GM18499 (cell line): ENCODE results near the gene TJP2.
"Not testable (repeated sequence)": the region's sequence is repeated elsewhere in the genome, so short reads cannot be mapped to it uniquely, and the experiment has no call there.

Experiments
- ATAC-seq: cut with Tn5 transposase; IDR thresholded peaks from one replicate; pipeline ENCODE4 v1.9.1; 2021; ENCODE audit warnings: moderate number of reproducible peaks; ENCODE audit not compliant: insufficient read depth, unreplicated experiment

TJP2 gene

DNA sequence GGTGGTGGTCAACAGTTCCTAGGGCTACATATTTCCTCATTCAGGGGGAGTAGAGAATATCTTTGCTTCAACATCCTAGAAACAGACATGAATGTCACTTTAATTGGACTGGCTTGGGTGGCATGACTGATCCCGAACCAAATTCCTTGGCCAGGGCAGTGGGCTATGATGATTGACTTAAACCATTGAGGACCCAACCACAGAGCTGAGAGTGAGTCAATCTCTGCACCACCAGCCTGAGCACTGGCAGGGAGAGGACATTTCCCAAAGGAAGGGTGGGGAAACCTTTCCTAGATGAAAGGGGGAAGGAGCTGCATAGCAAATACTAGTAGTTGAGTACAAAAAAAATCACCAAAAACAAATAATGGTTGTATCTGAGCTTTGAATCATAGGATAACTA, 98.1 kb downstream of the TJP2 start:
- ATAC-seq: no peak

DNA sequence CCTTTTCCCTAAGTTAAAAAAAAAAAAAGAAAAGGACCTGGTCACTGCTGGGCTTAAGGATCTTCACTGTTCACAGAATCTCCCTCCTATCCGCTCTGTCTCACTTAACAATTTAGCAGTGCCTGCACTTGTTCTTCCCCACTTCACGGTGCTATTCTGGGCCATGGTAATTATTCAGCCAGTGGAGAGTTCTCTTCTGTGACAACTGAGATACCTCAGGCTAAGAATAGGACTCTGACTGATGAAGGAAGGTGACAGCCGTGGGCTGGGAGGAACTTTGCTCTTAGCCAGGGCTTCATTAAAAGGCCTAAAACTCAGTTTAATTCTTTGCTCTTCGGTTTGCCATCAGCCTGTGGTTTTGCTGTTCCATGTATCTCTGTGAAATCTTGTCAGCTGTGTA, 99.1 kb downstream of the TJP2 start:
- ATAC-seq: no peak

DNA sequence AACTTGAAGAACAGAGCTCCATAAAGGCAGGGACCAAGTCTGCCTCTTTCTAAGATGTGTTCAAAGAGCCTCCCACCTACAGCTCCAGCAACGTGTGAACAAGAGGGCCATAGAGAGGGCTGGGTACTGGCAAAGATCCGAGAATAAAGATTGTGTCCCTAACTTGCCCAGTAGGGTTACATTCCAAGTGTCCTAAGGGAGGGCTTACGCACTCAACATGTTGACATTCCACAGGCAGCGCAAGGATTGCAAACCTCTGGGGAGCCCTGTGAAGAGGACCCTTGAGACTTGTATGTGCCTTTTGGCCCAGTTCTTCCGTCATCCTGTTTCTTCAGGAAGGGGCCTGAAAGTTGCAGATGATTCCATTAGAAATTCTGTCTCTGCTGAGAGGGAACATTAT, 102.7 kb downstream of the TJP2 start:
- no peak for ATAC-seq

DNA sequence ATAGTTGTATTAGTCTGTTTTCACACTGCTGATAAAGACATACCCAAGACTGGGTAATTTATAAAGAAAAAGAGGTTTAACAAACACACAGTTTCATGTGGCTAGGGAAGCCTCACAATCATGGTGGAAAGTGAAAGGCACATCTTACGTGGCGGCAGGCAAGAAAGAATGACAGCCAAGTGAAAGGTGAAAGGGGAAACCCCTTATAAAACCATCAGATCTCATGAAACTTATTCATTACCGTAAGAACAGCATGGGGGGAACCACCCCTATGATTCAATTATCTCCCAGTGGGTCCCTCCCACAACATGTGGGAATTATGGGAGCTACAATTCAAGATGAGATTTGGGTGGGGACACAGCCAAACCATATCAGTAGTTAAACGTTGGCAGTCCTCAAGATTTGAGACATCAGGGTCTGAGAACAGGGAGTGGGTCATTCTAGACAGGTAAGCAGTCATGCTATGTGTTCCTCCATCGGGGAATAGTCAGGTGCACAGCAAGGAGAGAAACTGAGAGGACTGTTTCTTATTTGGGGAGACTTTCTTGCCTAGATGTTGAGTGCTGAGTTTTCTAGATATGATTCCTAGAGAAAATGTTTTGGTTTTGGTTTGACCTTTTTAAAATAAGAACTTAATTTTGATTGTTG, 105.1 kb downstream of the TJP2 start:
- ATAC-seq: peak; percentile 78

DNA sequence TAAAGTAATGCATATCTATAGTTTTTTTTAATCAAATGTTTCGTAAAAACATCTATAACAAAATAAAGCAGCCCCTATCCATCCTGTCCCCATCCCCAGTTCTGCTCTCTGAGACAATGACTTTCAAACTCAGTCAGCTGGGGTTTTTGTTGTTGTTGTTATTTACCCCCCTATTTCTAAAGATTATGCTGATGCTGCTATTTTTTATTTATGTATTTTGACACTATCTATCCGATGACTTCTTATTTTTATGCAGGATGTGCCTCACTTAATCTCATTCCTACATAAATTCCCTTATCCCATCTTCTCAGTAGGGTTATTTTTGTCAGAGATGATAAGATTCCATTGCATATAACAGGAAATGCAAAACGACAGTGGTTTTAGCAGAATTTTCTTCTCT, 105.7 kb downstream of the TJP2 start:
- no peak for ATAC-seq

DNA sequence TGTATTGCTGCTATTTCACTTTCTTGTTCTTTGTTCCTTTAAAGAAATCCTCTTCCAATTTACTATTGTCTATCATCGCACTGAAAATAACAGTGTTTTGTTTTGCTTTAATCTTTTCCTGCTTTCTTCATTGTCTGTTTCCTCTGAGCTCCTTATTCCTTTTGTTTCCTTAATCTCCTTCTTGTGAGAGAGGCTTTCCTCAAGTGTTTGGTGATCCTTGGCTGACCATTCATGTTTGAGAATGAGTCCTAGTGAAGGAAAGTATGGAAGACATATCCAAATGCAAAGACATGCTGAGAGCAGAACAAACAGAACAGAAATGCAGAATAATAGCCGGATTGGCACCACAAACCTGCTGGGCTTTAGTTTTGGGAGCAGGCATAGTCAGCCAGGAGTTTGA, 108.9 kb downstream of the TJP2 start:
- no peak for ATAC-seq

DNA sequence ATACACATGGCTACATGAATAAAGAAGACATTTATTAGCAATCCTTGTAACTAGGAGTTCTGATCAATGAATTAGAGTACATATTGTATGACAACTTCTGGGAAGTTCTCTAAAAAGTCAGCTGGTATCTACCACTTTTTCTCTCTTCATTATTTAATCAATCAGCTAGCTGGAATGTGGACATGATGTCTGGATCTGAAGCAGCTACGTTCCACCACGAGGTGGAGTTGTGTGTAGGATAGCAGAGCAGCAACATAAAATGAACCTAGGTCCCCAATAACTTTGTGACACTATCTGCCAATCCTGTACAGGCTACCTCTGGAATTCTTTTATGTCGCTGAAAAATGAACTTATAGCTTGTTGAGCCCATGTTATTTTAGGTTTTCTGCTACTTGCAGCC, 118.0 kb downstream of the TJP2 start:
- no peak for ATAC-seq

DNA sequence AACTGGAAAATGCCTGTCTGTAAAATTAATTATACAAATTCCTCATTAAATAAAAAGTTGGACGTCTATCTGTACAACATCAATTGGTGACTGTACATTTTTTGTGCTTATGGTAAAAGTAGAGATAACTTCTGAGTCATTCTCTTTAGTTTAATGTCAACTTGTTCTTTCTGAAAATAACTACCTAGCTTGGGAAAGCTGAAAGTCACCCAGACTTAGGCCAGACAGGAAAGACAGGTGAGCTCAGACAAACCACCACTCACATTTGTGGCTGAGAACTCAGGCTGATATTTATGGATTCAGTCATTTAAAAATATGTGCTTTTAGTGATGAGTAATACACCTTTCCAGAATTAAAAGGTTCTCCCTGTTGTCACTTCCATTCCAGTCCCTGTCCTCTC, 119.1 kb downstream of the TJP2 start:
- no peak for ATAC-seq

DNA sequence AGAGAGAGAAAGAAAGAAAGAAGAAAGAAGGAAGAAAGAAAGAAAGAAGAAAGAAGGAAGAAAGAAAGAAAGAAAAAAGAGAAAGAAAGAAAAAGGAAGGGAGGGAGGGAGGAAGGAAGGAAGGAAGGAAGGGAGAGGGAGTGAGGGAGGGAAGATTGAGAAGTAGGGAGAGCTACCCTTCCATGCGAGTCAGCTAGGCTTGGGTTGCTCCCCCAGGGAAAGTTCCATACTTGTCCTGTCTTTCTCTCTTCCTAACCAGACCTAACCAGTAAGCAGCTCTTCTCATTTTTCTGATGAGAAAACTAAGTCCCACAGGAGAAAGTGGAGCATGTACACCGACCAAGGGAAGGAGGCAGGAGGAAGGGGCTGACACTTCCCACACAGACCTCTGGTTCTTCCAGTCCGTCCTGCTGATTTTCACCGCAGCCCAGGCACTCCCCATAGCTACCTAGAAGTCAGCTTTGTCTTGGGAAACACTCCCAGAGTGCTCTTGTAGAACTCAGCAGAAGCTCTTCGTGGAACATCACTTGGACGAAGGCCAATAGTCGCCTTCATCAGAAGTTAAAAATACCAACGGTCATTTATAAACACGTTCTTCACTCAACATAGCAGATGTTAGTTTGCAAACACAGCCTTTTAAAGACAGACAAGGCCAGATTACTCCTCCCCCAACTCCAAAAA, 121.9 kb downstream of the TJP2 start:
- no peak for ATAC-seq

DNA sequence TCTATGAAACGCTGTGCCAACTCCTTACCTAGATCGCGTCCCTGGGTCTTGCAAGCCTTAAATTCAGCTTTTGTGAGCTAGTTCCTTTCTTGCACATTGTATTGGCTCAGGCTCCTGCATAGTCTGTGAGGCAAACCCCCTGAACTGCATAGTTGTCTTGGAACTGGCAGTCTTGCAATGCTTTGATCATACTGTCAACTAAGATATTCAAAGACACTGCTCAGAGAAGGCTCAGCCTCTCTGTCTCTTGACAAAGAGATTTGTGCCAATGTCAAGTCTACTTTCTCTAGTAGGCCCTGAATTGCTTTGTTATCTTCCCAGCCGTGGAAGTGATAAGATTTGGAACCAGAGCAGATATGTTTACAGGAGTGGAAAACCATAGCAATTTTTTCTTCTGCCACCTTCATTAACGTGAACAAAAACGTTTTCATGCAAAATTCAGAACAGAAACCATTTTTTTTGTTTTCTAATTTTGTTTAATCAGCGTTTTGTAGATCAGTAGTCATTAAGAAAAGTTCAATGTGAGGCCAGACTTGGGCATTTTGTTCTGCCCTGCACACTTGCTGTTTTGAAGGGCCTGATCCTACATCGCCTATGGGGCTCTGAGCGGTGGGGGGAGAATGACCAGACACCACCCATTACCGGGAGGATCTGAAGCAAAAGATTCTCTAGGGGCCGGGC, 123.4 kb downstream of the TJP2 start:
- ATAC-seq: no peak

DNA sequence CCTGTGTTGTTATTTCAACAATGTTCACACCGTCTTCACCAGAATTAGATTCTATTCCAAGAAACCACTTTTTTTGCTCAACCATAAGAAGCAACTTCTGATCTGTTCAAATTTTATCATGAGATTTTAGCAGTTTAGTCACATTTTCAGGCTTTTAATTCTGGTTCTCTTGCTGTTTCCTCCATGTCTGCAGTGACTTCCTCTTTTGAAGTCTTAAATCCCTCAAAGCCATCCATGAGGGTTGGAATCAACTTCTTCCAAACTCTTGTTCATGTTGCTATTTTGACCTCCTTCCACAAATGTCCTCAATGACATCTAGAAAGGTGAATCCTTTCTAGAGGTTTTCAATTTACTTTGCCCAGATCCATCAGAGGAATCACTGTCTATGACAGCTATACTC, 125.2 kb downstream of the TJP2 start:
- ATAC-seq: no peak

DNA sequence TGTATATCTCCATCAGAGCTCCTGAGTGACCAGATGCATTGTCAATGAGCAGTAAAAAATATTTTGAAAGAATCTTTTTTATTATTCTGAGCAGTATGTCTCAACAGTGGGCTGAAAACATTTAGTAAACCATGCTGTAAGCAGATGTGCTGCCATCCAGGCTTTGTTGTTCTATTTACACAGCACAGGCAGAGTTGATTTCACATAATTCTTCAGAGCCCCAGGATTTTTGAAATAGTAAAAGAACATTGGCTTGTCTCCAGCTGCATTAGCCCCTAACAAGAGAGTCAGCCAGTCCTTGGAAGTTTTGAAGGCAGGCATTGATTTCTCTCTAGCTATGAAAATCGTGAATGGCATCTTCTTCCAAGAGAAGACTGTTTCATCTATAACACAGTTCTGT, 125.7 kb downstream of the TJP2 start:
- no peak for ATAC-seq

DNA sequence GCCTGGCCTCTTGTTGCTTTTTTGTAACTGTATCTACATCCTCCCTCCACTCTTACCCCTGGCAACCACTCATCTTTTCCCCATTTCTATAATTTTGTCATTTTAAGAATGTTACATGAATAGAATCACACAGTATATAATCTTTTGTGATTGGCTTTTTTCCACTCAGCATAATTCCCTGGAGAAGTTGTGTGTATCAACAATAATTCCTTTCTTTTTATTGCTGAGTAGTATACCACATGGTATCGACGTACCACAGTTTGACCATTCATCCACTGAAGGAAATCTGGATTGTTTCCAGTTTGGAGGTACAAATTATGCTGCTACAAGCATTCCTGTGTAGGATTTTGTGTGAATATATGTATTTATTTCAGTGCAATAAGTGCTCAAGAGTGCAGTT, 129.3 kb downstream of the TJP2 start:
- no peak for ATAC-seq

DNA sequence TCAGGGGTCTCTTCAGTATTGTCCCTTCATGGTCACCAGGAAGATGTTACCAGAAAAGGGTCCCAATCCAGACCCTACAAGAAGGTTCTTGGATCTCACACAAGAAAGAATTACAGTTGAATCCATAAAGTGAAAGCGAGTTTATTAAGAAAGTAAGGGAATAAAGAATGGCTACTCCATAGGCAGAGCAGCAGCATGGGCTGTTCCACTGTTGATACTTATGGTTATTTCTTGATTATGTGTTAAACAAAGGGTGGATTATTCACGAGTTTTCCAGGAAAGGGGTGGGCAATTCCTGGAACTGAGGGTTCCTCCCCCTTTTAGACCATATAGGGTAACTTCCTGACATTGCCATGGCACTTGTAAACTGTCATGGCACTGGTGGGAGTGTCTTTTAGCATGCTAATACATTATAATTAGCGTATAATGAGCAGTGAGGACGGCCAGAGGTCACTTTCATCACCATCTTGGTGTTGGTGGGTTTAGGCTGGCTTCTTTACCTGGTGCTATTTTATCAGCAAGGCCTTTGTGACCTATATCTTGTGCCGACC, 132.9 kb downstream of the TJP2 start:
- ATAC-seq: not testable (repeated sequence)

DNA sequence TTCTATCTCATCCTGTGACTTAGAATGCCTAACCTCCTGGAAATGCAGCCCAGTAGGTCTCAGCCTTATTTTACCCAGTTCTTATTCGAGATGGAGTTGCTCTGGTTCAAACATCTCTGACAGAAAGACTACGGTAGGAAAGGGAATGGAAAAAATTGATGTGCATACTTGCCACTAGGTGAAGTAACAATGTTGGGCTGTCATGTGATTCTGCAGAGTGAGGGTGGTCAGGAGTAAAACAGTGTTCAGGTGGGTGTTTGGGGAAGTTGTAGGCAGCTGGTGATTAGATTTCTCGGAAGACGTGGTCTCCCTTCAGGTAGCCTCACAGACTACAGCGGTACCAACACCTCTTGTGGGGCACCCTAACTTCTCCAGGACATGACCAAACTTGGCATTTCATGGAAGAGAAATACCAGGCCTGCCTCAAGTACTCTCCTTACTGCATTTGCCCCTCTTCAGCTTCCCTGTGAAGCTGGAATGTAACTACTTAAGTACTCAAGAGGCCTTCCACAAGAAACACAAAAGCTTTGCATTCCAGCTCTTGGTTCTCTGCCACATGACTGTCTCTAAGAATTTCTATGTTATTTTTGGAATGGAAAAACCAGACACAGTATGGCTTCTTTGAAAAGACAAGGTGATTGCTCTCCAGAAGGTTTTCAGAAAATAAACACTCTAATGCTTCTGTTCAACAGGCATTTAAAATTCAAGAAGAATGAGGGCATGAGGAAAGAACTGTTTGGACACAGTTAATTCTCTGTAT, 133.5 kb downstream of the TJP2 start:
- no peak for ATAC-seq

DNA sequence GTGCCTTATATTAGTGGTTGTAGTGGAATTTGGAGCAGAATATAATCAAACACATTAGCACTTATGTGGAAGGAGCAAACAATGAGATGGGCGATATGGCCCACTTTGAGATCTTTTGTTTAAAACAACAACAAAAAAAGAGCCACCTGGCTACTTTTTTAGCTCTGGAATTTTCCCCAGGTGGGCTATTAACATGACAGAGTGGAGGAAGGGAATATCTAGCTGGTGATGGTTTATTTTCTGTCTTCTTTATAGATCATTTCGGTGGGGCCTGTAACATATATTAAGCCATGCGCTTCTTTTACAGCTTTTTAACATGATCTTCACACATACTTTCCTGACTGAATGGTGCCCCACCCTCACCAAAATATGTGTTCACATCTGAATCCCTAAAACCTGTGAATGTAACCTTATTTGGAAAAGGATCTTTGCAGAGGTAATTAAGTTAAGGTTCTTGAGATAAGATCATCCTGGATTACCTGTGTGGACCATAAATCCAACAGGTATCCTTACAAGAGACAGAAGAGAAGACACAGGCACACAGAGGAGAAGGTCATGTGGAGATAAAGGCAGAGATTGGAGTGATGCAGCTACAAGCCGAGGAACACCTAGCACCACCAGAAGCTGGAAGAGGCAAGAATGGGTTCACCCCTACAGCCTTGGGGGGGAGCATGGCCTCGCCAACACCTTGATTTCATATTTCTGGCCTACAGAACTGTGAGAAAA, 134.3 kb downstream of the TJP2 start:
- ATAC-seq: no peak

DNA sequence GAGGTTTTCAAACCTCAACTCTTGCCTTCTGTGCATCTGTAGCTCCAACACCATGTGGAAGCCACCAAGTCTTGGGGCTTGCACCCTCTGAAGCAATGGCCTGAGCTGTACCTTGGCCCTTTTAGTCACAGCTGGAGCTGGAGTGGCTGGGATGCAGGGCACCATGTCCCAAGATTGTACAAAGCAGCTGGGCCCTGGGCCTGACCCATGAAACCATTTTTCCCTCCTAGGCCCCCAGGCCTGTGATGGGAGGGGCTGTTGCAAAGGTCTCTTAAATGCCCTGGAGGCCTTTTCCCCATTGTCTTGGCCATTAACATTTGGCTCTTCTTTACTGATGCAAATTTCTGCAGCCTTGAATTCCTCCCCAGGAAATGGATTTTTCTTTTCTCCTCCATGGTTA, 139.1 kb downstream of the TJP2 start:
- ATAC-seq: no peak

DNA sequence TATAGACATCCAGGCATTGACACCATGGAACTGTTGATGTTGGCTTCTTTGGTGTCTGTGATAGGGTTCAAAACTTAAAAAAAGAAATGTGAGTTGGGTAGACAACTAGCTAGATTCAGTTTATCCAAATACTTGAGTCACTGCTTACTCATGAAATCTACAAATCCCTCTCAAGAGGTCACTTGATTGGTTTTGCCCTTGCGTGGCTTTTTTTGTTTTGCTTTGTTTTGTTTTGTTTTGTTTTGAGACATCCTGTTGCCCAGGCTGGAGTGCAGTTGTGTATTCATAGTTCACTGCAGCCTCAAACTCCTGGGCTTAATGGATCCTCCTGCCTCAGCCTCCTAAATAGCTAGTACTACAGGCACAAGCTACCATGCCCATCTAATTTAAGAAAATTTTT, 140.5 kb downstream of the TJP2 start:
- no peak for ATAC-seq

DNA sequence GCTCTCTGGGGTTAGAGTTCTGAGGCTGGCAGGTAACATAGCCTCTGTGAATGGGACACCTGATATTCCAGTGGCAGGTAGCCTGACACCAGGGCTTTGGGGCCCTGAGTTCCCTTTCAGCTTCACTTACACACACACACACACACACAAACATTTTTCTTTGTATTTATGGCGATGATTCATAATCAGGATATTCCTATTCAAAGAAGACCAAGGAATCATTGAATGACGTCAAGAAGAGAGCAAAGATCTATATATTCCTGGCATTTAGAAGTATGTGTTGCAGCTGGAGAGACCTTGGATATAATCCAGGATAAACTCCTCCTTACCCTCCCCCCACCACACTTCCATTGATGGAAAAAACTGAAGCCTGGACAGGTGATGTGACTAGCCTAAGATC, 143.0 kb downstream of the TJP2 start:
- ATAC-seq: no peak

DNA sequence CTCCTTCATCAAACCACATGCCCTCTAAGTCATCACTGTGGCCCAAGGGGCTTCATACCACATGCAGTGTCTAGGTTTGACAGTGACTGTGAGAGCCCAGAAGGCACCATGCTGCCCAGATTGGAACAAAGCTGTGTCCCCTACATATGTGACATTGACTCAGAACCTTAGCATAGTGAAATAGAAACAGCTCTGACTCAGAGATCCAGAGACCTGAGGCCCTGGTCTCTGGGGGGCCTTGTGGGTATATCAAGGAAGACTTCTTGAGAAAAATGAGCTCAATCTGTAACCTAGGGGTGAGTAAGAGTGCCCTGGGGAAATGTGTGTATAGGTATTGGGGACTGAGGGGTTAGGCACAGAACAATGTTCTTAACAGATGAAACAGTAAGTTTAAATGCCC, 143.8 kb downstream of the TJP2 start:
- peak; percentile 90 for ATAC-seq
